ENCODE data around the gene TRABD2A.

TRABD2A gene

GRCh38 chr2:84838434-84839145 is 42.3 kb downstream of the TRABD2A start:
- Histone ChIP-seq H2BK5ac (ENCODE audit: low read depth, low read length, poor library complexity) (no peak overlapping the region), H2BK120ac (ENCODE audit: insufficient read depth, low read length, poor library complexity) (no peak overlapping the region), H3K14ac (ENCODE audit: low read length) (no peak overlapping the region), H2AK5ac (ENCODE audit: low read length) (no peak overlapping the region), H4K91ac (ENCODE audit: low read depth, low read length) (no peak overlapping the region), H3K4ac (ENCODE audit: low read depth, low read length) (no peak overlapping the region), H4K8ac (ENCODE audit: low read depth, low read length) (no peak overlapping the region), H2AFZ (ENCODE audit: insufficient read depth, low read length, poor library complexity) (no peak overlapping the region), H3K23ac (ENCODE audit: low read length) (no peak overlapping the region), H3K4me3 (ENCODE audit: low read depth, low read length) (no peak overlapping the region), H3K9me3 (ENCODE audit: insufficient read depth, low read depth, low read length) (peaks cover 3% of the 10 kb centered on the region), H3K4me1 (ENCODE audit: control insufficient read depth in 1 of 2, insufficient read depth in 2 of 2, low read length in 2 of 2) (no peaks in the 10 kb centered on the region), H4K12ac (ENCODE audit: low read depth, low read length) (no peak overlapping the region), H3K36me3 (ENCODE audit: control insufficient read depth in 1 of 2, insufficient read depth in 2 of 2, low read length in 2 of 2) (no peaks in the 10 kb centered on the region), H3K4me2 (ENCODE audit: low read length) (no peak overlapping the region), H3K27ac (ENCODE audit: low read depth, low read length) (no peak overlapping the region), H3K9ac (ENCODE audit: low read length) (no peak overlapping the region), H3K18ac (ENCODE audit: low read length) (no peak overlapping the region), H3K79me1 (ENCODE audit: low read length) (no peaks in the 10 kb centered on the region), H3K79me2 (ENCODE audit: control insufficient read depth, insufficient read depth, low read length, poor library complexity) (no peaks in the 10 kb centered on the region), H2BK12ac (ENCODE audit: low read length) (no peak overlapping the region), H3K27me3 (ENCODE audit: insufficient read depth, low read length) (no peaks in the 10 kb centered on the region)
- no CpG with 5 or more reads among the region's 2 CpGs for WGBS (ENCODE audit: extremely low coverage, insufficient coverage, insufficient read length)
- peak; percentile 19 to 57 for DNase-seq

GRCh38 chr2:84836215-84836614 is 44.7 kb downstream of the TRABD2A start:
- no peak overlapping the region for H3K4ac ChIP-seq (ENCODE audit: low read depth, low read length)
- H3K23ac ChIP-seq (ENCODE audit: low read length): no peak overlapping the region
- H3K4me1 ChIP-seq (ENCODE audit: control insufficient read depth in 1 of 2, insufficient read depth in 2 of 2, low read length in 2 of 2): peaks cover 0 to 3% of the 10 kb centered on the region in 2 experiments
- H2AFZ ChIP-seq (ENCODE audit: insufficient read depth, low read length, poor library complexity): no peak overlapping the region
- no peak overlapping the region for H3K4me2 ChIP-seq (ENCODE audit: low read length)
- no peaks in the 10 kb centered on the region for H3K27me3 ChIP-seq (ENCODE audit: insufficient read depth, low read length)
- no peaks in the 10 kb centered on the region for H3K36me3 ChIP-seq (ENCODE audit: control insufficient read depth in 1 of 2, insufficient read depth in 2 of 2, low read length in 2 of 2)
- DNase-seq: no peak
- H4K8ac ChIP-seq (ENCODE audit: low read depth, low read length): no peak overlapping the region
- no CpG with 5 or more reads among the region's 2 CpGs for WGBS (ENCODE audit: extremely low coverage, insufficient coverage, insufficient read length)
- no peak overlapping the region for H2BK12ac ChIP-seq (ENCODE audit: low read length)
- no peak overlapping the region for H3K9ac ChIP-seq (ENCODE audit: low read length)
- no peak overlapping the region for H2BK120ac ChIP-seq (ENCODE audit: insufficient read depth, low read length, poor library complexity)
- H2AK5ac ChIP-seq (ENCODE audit: low read length): no peak overlapping the region
- peaks cover 2% of the 10 kb centered on the region for H3K9me3 ChIP-seq (ENCODE audit: insufficient read depth, low read depth, low read length)
- H3K14ac ChIP-seq (ENCODE audit: low read length): no peak overlapping the region
- H4K12ac ChIP-seq (ENCODE audit: low read depth, low read length): no peak overlapping the region
- no peak overlapping the region for H3K4me3 ChIP-seq (ENCODE audit: low read depth, low read length)
- H3K27ac ChIP-seq (ENCODE audit: low read depth, low read length): no peak overlapping the region
- H3K79me1 ChIP-seq (ENCODE audit: low read length): no peaks in the 10 kb centered on the region
- no peak overlapping the region for H3K18ac ChIP-seq (ENCODE audit: low read length)
- no peak overlapping the region for H2BK5ac ChIP-seq (ENCODE audit: low read depth, low read length, poor library complexity)
- no peak overlapping the region for H4K91ac ChIP-seq (ENCODE audit: low read depth, low read length)
- H3K79me2 ChIP-seq (ENCODE audit: control insufficient read depth, insufficient read depth, low read length, poor library complexity): no peaks in the 10 kb centered on the region

GRCh38 chr2:84833481-84834150 is 47.3 kb downstream of the TRABD2A start:
- Histone ChIP-seq H3K27me3 (ENCODE audit: insufficient read depth, low read length) (no peaks in the 10 kb centered on the region), H2BK12ac (ENCODE audit: low read length) (no peak overlapping the region), H3K9ac (ENCODE audit: low read length) (no peak overlapping the region), H3K23ac (ENCODE audit: low read length) (no peak overlapping the region), H3K36me3 (ENCODE audit: control insufficient read depth in 1 of 2, insufficient read depth in 2 of 2, low read length in 2 of 2) (no peaks in the 10 kb centered on the region), H3K79me1 (ENCODE audit: low read length) (no peaks in the 10 kb centered on the region), H3K4me1 (ENCODE audit: control insufficient read depth in 1 of 2, insufficient read depth in 2 of 2, low read length in 2 of 2) (peaks cover 3 to 6% of the 10 kb centered on the region in 2 experiments), H2BK120ac (ENCODE audit: insufficient read depth, low read length, poor library complexity) (no peak overlapping the region), H2AK5ac (ENCODE audit: low read length) (no peak overlapping the region), H3K27ac (ENCODE audit: low read depth, low read length) (no peak overlapping the region), H4K12ac (ENCODE audit: low read depth, low read length) (no peak overlapping the region), H3K9me3 (ENCODE audit: insufficient read depth, low read depth, low read length) (peaks cover 5% of the 10 kb centered on the region), H3K79me2 (ENCODE audit: control insufficient read depth, insufficient read depth, low read length, poor library complexity) (no peaks in the 10 kb centered on the region), H3K18ac (ENCODE audit: low read length) (no peak overlapping the region), H3K4me3 (ENCODE audit: low read depth, low read length) (no peak overlapping the region), H3K4ac (ENCODE audit: low read depth, low read length) (no peak overlapping the region), H4K8ac (ENCODE audit: low read depth, low read length) (no peak overlapping the region), H2AFZ (ENCODE audit: insufficient read depth, low read length, poor library complexity) (no peak overlapping the region), H3K4me2 (ENCODE audit: low read length) (no peak overlapping the region), H2BK5ac (ENCODE audit: low read depth, low read length, poor library complexity) (no peak overlapping the region), H4K91ac (ENCODE audit: low read depth, low read length) (no peak overlapping the region), H3K14ac (ENCODE audit: low read length) (no peak overlapping the region)
- DNase-seq: no peak
- WGBS (ENCODE audit: extremely low coverage, insufficient coverage, insufficient read length): no CpG with 5 or more reads among the region's 12 CpGs

- H3K79me1 ChIP-seq (ENCODE audit: low read length): no peaks in the 10 kb centered on the region
- no peak overlapping the region for H3K4me3 ChIP-seq (ENCODE audit: low read depth, low read length)
- H4K8ac ChIP-seq (ENCODE audit: low read depth, low read length): no peak overlapping the region
- no peak overlapping the region for H3K27ac ChIP-seq (ENCODE audit: low read depth, low read length)
- H3K9ac ChIP-seq (ENCODE audit: low read length): no peak overlapping the region
- H2BK120ac ChIP-seq (ENCODE audit: insufficient read depth, low read length, poor library complexity): no peak overlapping the region
- whole genome bisulfite sequencing (ENCODE audit: extremely low coverage, insufficient coverage, insufficient read length): no CpG with 5 or more reads among the region's 5 CpGs
- no peak overlapping the region for H2AK5ac ChIP-seq (ENCODE audit: low read length)
- H4K12ac ChIP-seq (ENCODE audit: low read depth, low read length): no peak overlapping the region
- H2BK5ac ChIP-seq (ENCODE audit: low read depth, low read length, poor library complexity): no peak overlapping the region
- no peak overlapping the region for H3K4ac ChIP-seq (ENCODE audit: low read depth, low read length)
- no peak overlapping the region for H4K91ac ChIP-seq (ENCODE audit: low read depth, low read length)
- no peaks in the 10 kb centered on the region for H3K79me2 ChIP-seq (ENCODE audit: control insufficient read depth, insufficient read depth, low read length, poor library complexity)
- H2BK12ac ChIP-seq (ENCODE audit: low read length): no peak overlapping the region
- H3K4me2 ChIP-seq (ENCODE audit: low read length): no peak overlapping the region
- peaks cover 3 to 6% of the 10 kb centered on the region in 2 experiments for H3K4me1 ChIP-seq (ENCODE audit: control insufficient read depth in 1 of 2, insufficient read depth in 2 of 2, low read length in 2 of 2)
- no peak overlapping the region for H3K18ac ChIP-seq (ENCODE audit: low read length)
- H3K36me3 ChIP-seq (ENCODE audit: control insufficient read depth in 1 of 2, insufficient read depth in 2 of 2, low read length in 2 of 2): no peaks in the 10 kb centered on the region
- H2AFZ ChIP-seq (ENCODE audit: insufficient read depth, low read length, poor library complexity): no peak overlapping the region
- DNase-seq: peak; percentile 37 to 74
- no peak overlapping the region for H3K23ac ChIP-seq (ENCODE audit: low read length)
- no peak overlapping the region for H3K14ac ChIP-seq (ENCODE audit: low read length)
- H3K27me3 ChIP-seq (ENCODE audit: insufficient read depth, low read length): no peaks in the 10 kb centered on the region
- H3K9me3 ChIP-seq (ENCODE audit: insufficient read depth, low read depth, low read length): peaks cover 5% of the 10 kb centered on the region
These were observed 48.0 kb downstream of the TRABD2A start for GRCh38 chr2:84832772-84833461.

Data from trophoblast cell (in vitro differentiated cells and primary cell).